K562 (cell line): Measurements from ENCODE around the gene DEGS2.

ENCODE experiments used
- HNRNPH1 ChIP-seq: fragments of 200-400 bp; formaldehyde crosslinking; optimal IDR thresholded peaks from 2 replicates; pipeline ENCODE3; 2017; ENCODE audit warnings: low read depth, mild to moderate bottlenecking, low read length, moderate library complexity
- PHF8 ChIP-seq: fragments of 200-600 bp; sonication (generic); IDR thresholded peaks from 2 replicates; pipeline ENCODE4 v1.6.1; 2012; ENCODE audit warnings: mixed run types, mild to moderate bottlenecking, inconsistent platforms, low read length, moderate library complexity, borderline replicate concordance
- ZBTB8A ChIP-seq: fragments of 450-650 bp; IDR thresholded peaks from 2 replicates; pipeline ENCODE4 v1.6.1; 2018; ENCODE audit warnings: mild to moderate bottlenecking, moderate library complexity; ENCODE audit not compliant: partially characterized antibody

- TF ChIP-seq ZBTB8A (no peak), PHF8 (no peak), HNRNPH1 (no peak)
Observed at GRCh38 chr14:100106250-100107112, 53.0 kb downstream of the DEGS2 start.
